Left kidney (tissue), 2 donors: ENCODE data around the gene DHRS4L2. TPM values are rescaled to one million over a fixed set of nuclear protein-coding genes. Genes with fewer than 3 reads are reported as not detected.

Experiments used
- DNase-seq: peaks from one replicate; pipeline ENCODE4 v3.0.0-alpha.2; 2013
- polyA plus RNA-seq: library from polyadenylated mRNA; unstranded; fragments of 120-200 nt; gene quantifications from one replicate; pipeline ENCODE4 v1.2.1, GENCODE V29; 2013; ENCODE audit not compliant: insufficient read length

Gene DHRS4L2
- polyA plus RNA-seq, 1 donor: 39.6 TPM

DNA sequence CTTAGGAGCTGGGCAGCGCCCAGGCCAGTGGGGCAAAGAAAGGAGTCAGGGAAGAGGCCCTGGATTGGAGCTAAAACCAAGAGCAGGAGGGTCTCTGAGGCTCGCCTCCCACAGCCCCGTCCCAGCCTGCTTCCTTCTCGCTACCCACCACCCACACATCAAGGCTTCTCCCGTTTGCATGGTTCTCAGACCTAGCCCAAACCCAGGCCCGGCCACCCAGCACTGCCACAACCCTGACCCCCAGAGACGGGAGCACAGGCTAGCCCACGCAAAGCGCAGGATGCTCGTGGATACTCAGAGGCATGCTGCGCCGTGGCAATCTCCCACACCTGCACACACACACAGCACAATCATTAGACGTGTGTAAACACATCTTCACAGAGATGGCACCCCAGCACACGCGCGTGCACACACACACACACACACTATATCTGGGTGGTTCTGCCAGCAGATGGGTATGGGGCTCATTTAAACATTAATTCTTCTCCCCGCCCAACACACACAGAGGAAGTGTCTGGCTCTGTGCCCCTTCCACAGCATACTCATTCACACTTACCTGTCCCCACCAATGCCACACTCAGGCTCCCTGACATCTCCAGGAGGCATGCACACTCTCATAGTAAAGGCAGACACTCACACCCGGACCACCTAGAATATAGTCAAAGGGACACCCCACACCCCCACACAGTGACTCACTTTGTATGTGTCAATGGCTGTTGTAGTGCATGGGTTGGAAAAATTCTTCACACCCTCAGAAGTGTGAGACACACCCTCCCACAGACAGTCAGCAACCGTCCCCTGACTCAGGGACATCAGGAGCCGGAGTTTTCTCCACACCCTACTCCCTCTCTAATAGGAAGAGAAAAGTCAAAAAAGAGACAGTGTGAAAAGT, 64.2 kb downstream of the DHRS4L2 start:
- DNase-seq: no peak

DNA sequence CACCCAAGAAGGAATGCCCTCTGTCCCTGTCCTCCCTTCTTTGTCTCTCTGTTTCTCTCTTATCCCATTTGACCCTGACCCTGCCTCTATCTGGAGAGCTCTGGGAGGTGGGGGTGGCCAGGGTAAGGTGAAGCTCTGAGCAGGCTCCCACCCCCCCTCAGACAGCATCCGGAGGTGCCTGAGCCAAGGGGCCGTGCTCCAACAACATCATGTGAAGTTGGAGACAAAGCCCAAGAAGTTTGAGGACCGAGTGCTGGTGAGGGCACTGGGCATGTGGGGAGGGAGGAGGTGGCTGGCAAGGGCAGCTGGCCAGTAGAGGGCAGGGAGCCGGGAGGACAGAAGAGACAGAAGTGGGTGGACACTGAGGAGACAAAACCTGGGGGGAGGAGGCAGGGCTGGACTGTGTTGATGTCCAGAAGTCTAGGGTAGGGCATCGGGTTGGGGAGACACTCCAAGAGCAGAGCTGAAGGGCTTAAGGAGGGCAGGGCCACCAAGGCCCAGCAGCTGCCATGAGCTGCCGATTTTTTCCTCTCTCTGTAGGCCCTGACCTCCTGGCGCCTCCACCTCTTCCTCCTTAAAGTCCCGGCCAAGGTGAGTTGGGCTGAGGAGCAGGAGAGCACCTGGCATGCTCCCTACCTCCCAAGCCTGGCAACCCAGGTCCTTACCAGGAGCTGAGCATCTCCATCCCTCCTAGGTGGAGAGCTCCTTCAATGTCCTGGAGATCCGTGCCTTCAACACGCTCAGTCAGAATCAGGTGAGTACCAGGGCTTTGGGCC, 65.0 kb downstream of the DHRS4L2 start:
- DNase-seq: no peak

DNA sequence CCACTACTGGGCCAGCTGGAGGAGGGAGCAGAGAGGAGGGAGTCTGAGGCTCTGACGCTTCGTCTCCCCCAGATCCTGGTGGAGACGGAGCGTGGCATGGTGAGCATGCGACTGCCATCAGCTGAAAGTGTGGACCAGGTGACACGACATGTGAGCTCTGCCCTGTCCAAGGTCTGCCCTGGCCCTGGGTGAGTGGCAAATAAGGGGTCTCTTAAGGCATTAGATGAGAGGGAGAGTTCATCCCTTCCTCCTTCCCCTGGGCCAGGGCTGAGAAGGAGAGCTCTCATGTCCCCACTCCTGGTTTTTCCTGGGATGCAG, 65.6 kb downstream of the DHRS4L2 start:
- DNase-seq: no peak

DNA sequence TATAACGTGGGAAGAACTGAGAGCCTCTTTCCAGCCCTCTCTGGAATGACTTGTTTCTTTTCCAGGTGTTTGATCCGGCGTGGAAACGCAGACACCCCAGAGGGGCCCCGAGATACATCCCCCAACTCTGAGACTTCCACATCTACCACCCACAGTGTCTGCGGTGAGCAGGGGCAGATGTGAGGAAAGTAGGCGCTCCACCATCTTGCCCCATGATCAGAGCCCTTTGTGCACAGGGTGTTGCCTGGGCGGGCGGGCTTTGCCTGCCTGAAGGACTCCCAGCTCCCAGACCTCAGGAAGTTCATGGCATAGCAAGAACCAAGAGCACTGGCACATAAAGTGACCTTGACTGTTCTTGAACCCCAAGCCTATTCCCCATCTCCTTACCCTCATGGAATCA, 65.9 kb downstream of the DHRS4L2 start:
- DNase-seq: no peak

Other genes with a start within 250 kb of the DHRS4L2 start
- 43.3 TPM for gene DHRS4, start 35.2 kb upstream of the DHRS4L2 start, polyA plus RNA-seq
- 2.4 TPM for gene CARMIL3, start 63.1 kb downstream of the DHRS4L2 start, polyA plus RNA-seq
- 0.18 TPM for gene CPNE6, start 82.6 kb downstream of the DHRS4L2 start, polyA plus RNA-seq
- gene PCK2, start 105.4 kb downstream of the DHRS4L2 start, polyA plus RNA-seq: 35.8 TPM
- 75.4 TPM for gene DCAF11, start 125.8 kb downstream of the DHRS4L2 start, polyA plus RNA-seq
- gene NRL, start 126.0 kb downstream of the DHRS4L2 start, polyA plus RNA-seq: 2.6 TPM
- 1.1 TPM for gene FITM1, start 141.7 kb downstream of the DHRS4L2 start, polyA plus RNA-seq
- gene PSME1, start 147.3 kb downstream of the DHRS4L2 start, polyA plus RNA-seq: 191 TPM
- 19.2 TPM for gene EMC9, start 152.7 kb downstream of the DHRS4L2 start, polyA plus RNA-seq
- 158 TPM for gene PSME2, start 157.7 kb downstream of the DHRS4L2 start, polyA plus RNA-seq
- 57.5 TPM for gene RNF31, start 158.6 kb downstream of the DHRS4L2 start, polyA plus RNA-seq
- 64.5 TPM for gene IRF9, start 172.3 kb downstream of the DHRS4L2 start, polyA plus RNA-seq
- 88.7 TPM for gene REC8, start 183.2 kb downstream of the DHRS4L2 start, polyA plus RNA-seq
- gene IPO4, start 199.9 kb downstream of the DHRS4L2 start, polyA plus RNA-seq: 35.6 TPM
- 39.7 TPM for gene TM9SF1, start 206.5 kb downstream of the DHRS4L2 start, polyA plus RNA-seq
- 13.3 TPM for gene TSSK4, start 216.8 kb downstream of the DHRS4L2 start, polyA plus RNA-seq
- 63.7 TPM for gene CHMP4A, start 224.6 kb downstream of the DHRS4L2 start, polyA plus RNA-seq
- 8.4 TPM for gene MDP1, start 227.1 kb downstream of the DHRS4L2 start, polyA plus RNA-seq
- gene NEDD8, start 243.4 kb downstream of the DHRS4L2 start, polyA plus RNA-seq: 231 TPM
- gene GMPR2, start 244.0 kb downstream of the DHRS4L2 start, polyA plus RNA-seq: 121 TPM